ENCODE data around the gene RAB28. TPM values are rescaled to one million over a fixed set of nuclear protein-coding genes. Genes with fewer than 3 reads are reported as not detected.

The RAB28 gene
- total and polyA plus RNA-seq, 9 of the 15 experiments (the other 6 are each of a cell fraction or from before 2014, with no cell fraction given) = 6.7 to 40.4 (median 23.0) TPM

DNA sequence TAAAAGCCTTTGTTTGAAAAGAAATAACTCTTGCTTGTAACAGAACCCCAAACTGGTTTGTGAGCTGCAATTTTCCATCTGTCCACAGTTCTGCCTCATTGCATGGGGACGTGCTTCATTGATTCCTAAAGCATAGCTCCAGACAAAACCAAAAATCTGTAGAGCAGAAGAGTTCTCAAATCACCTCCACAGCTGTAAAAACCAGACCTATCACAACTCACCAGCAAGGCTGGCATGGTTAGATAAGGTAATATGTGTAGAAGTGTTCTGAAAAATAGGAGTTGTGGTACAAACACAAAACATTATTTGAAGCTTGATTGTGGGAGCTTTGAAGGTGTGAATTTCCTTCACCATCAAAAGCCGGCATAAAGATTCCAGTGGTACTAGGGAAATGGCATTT, 12.5 kb upstream of the RAB28 start:
- Histone ChIP-seq H3K4me1 (replicated peaks in 1 of 2; ENCODE audit: control insufficient read depth in 2 of 2, insufficient read depth in 2 of 2, low read length in 2 of 2) (no peaks in the 10 kb centered on the region; a peak in 1 of 5 replicates), H3K27me3 (ENCODE audit: control insufficient read depth in 2 of 2, insufficient read depth in 2 of 2, low read length in 2 of 2) (peaks cover 0 to 4% of the 10 kb centered on the region in 2 experiments), H3K79me2 (ENCODE audit: control insufficient read depth, insufficient read depth, low read length) (no peaks in the 10 kb centered on the region), H3K4me3 (no peak overlapping the region), H3K36me3 (ENCODE audit: control insufficient read depth, insufficient read depth, low read length) (no peaks in the 10 kb centered on the region), H4K20me1 (replicated peaks; ENCODE audit: control insufficient read depth, insufficient read depth, low read length) (no peaks in the 10 kb centered on the region), H3K4me2 (ENCODE audit: insufficient read depth, low read length) (no peak overlapping the region), H3K9me1 (ENCODE audit: control insufficient read depth, insufficient read depth, low read length) (no peaks in the 10 kb centered on the region), H3K9ac (ENCODE audit: insufficient read depth in 1 of 2, low read depth in 2 of 2, low read length in 2 of 2) (no peak overlapping the region), H3K27ac (ENCODE audit: extremely low read depth, low read depth, low read length) (no peak overlapping the region), H2AFZ (ENCODE audit: low read depth, low read length) (no peak overlapping the region), H3K9me3 (replicated peaks; ENCODE audit: control insufficient read depth, insufficient read depth, low read depth, low read length) (no peaks in the 10 kb centered on the region)
- BruUV-seq (replicated peaks) = no TSS peak
- intact Hi-C loops (cut with micrococcal nuclease) (no loop called here), in situ Hi-C loops (cut with MboI) (no loop called here)
- ATAC-seq (peak; percentile 58), FAIRE-seq (peak; percentile 66), DNase-seq (ENCODE audit: extremely low read depth in 1 of 4, low spot score in 3 of 4) (peak in 2 of 4 experiments; percentile 10 to 53)
- ChIA-PET CTCF (ENCODE audit: low intra/inter-chr PET ratio) (no interaction called here), POLR2A (interaction anchor here (0.6 to 1.1 kb wide), 3 partner anchors 12 to 15 kb away, joined by 3 read pairs; no protein-coding TSS in a partner anchor)
- WGBS (ENCODE audit: insufficient coverage, low coverage, missing lambda C conversion rate) = 0% methylated on average over 2 of the region's 2 CpGs
- TF ChIP-seq ZNF778 (CRISPR knock-in tag; IDR thresholded peaks at IDR 0.05) (no peak), KLF1 (tag; IDR thresholded peaks at IDR 0.05) (no peak), GATAD2B (IDR thresholded peaks at IDR 0.05; ENCODE audit: borderline replicate concordance) (no peak), POLR3A (IDR thresholded peaks at IDR 0.05; ENCODE audit: borderline replicate concordance, extremely low read depth, insufficient read depth, insufficient read length) (no peak), NFE2 (IDR thresholded peaks at IDR 0.05; ENCODE audit: low read depth) (no peak), ILK (tag; IDR thresholded peaks at IDR 0.05; ENCODE audit: borderline replicate concordance, low read depth) (no peak), E2F5 (CRISPR knock-in tag; IDR thresholded peaks at IDR 0.05) (no peak), KAT7 (CRISPR knock-in tag; IDR thresholded peaks at IDR 0.05; ENCODE audit: borderline replicate concordance) (no peak), USF2 (CRISPR knock-in tag; IDR thresholded peaks at IDR 0.05) (no peak), ARID3B (CRISPR knock-in tag; IDR thresholded peaks at IDR 0.05; ENCODE audit: borderline replicate concordance) (no peak), NCOR1 (IDR thresholded peaks at IDR 0.05) (peak; percentile 73), PTTG1 (tag; IDR thresholded peaks at IDR 0.05; ENCODE audit: low read depth) (no peak), ZNF217 (CRISPR knock-in tag; IDR thresholded peaks at IDR 0.05) (no peak), MTA2 (IDR thresholded peaks at IDR 0.05; ENCODE audit: low read depth) (peak; percentile 50; the same call in 1 of the 2 replicates), ZNF668 (CRISPR knock-in tag; IDR thresholded peaks at IDR 0.05) (no peak), BCOR (IDR thresholded peaks at IDR 0.05) (no peak), TAL1 (IDR thresholded peaks at IDR 0.05) (peak; percentile 84), CCNT2 (IDR thresholded peaks at IDR 0.05; ENCODE audit: borderline replicate concordance, extremely low read depth, insufficient read length, low read depth, low read length) (peak; percentile 29), ZNF146 (CRISPR knock-in tag; IDR thresholded peaks at IDR 0.05; ENCODE audit: unreplicated experiment) (no peak), EP400 (IDR thresholded peaks at IDR 0.05) (no peak)
- TF ChIP-seq, protein P1, sequence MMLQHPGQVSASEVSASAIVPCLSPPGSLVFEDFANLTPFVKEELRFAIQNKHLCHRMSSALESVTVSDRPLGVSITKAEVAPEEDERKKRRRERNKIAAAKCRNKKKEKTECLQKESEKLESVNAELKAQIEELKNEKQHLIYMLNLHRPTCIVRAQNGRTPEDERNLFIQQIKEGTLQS (IDR thresholded peaks at IDR 0.05) = no peak
- TF ChIP-seq, protein P1 (CRISPR knock-in tag; conservative IDR thresholded peaks at IDR 0.05) = no peak
